B cell (primary cell): ENCODE data around the gene ATP6V1F.

Experiments used
- CTCF ChIP-seq: fragments of 200-600 bp; IDR thresholded peaks from one replicate; pipeline ENCODE4 v1.8.0; 2022; ENCODE audit warnings: antibody characterized with exemption, mild to moderate bottlenecking
- EZH2 ChIP-seq: IDR thresholded peaks from 2 replicates; pipeline ENCODE4 v1.6.1; 2012; ENCODE audit warnings: borderline replicate concordance, low read depth, mild to moderate bottlenecking, moderate library complexity, low read length; ENCODE audit not compliant: insufficient read depth, poor library complexity, severe bottlenecking

- TF ChIP-seq CTCF (no peak), EZH2 (no peak)
Measured at GRCh38 chr7:128877756-128878120, 15.1 kb downstream of the ATP6V1F start.
